ENCODE data around the gene STAP1.
"Not testable (repeated sequence)": the region's sequence is repeated elsewhere in the genome, so short reads cannot be mapped to it uniquely, and the experiment has no call there.

STAP1 gene

DNA sequence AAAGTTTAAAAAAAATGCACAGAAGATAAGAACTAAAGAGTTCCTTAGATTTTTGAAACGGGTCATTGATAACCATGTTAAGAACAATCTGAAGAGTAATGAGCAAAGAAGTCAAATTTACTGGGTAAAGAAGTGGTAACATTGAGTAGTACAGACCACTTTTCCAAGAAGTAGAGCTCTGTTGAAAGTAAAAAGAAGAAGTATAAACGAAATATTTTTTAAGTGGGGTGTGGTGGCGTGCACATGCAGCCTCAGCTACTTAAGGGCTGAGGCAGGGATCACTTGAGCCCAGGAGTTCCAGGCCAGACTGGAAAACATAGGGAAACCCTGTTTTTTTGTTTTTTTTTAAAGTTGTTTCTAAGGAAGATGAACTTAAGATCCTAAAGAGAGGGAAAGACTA lies 74.0 kb downstream of the STAP1 start:
- DNase-seq = no peak

DNA sequence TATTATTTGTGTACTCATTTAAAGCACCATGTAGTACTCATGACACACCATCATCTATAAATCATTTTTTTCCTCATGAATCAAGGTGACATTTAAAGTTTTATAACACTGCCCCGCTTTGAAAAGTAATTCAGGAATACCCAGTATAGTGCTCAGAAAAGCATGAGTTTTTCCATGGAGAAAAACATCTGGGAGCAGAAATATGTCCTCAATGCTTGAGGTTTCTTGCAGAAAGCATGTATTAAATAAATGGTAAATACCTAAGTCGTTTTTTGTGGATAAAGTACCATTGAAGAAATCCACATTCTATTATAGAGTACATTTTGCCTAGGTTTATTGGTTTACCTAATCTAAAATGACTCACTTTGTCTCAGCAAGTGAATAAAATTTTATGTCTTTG lies 76.2 kb downstream of the STAP1 start:
- no peak for DNase-seq

DNA sequence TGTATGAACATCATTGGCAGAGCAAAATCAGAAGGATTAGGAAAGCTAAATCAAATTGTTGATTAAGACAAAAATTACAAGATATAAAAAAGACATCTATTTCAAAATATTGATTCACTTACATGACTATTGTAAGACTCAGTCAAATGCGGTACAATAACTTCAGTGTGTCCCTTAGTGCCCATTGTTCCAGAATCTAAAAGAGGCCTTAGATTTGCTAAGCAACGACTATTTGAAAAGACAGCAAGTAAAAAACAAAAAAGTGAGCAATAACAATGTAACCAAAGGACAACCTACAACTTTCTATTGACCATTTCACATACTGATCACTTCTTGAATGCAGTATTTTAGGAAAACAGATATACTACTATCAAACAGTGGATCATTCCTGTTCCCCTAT lies 76.8 kb downstream of the STAP1 start:
- DNase-seq = no peak

DNA sequence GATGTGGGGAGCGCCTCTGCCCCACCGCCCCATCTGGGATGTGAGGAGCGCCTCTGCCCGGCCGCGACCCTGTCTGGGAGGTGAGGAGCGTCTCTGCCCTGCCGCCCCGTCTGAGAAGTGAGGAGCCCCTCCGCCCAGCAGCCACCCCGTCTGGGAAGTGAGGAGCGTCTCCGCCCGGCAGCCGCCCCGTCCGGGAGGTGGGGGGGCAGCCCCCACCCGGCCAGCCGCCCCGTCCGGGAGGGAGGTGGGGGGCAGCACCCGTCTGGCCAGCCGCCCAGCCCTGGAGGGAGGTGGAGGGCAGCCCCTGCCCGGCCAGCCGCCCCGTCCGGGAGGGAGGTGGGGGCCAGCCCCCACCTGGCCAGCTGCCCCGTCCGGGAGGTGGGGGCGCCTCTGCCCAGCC lies 78.5 kb downstream of the STAP1 start:
- not testable (repeated sequence) for DNase-seq

DNA sequence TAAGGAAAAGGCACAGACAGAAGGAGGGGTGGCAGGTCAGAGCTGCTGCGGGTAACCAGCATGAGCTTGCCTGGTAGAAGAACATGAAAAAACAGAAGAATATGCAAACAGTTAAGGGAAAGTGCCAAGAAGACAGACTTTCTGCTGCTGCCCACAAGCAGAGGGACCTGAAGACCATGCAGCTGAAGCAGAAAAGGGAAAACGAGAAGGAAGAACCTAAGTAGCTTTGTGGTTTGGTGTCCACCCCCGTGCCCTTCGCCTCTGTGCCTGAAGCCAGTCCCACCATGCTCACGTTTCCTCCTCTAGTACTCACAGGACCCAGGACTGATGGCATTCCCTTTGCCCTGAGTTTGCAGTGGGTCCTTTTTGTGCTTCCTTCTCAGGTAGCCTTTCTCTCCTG lies 79.6 kb downstream of the STAP1 start:
- no peak for DNase-seq

DNA sequence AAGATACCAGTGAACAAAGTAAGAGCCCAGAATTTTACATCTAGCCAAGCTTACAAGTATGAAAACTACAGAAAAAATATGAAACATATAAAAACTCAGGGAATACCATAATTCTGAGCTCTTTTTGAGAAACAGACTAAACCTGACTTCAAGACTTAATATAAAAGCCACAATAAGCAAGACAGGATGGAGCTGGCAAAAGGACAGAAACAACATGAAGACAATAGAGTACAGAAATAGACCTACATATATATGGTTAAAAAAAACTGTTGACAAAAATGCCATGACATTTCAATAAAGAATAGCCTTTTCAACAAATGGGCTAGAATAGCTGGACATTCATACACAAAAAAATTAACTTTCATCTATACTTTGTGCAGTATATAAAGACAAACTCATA lies 93.0 kb downstream of the STAP1 start:
- no peak for DNase-seq

All from activated effector memory CD4-positive, alpha-beta T cell treated with anti-CD3 and anti-CD28 coated beads, Interleukin-2, amount 50 U/mL, for 16 hours (primary cell).